NCI-H2196 (cell line): Measurements from ENCODE around the gene CDC25B.
"Not testable (repeated sequence)": the region's sequence is repeated elsewhere in the genome, so short reads cannot be mapped to it uniquely, and the experiment has no call there.

Experiments used
- DNase-seq: peaks from one replicate; lab custom pipeline; 2025; ENCODE audit not compliant: unreplicated experiment; lab: John Stamatoyannopoulos, UW

Gene CDC25B

DNA sequence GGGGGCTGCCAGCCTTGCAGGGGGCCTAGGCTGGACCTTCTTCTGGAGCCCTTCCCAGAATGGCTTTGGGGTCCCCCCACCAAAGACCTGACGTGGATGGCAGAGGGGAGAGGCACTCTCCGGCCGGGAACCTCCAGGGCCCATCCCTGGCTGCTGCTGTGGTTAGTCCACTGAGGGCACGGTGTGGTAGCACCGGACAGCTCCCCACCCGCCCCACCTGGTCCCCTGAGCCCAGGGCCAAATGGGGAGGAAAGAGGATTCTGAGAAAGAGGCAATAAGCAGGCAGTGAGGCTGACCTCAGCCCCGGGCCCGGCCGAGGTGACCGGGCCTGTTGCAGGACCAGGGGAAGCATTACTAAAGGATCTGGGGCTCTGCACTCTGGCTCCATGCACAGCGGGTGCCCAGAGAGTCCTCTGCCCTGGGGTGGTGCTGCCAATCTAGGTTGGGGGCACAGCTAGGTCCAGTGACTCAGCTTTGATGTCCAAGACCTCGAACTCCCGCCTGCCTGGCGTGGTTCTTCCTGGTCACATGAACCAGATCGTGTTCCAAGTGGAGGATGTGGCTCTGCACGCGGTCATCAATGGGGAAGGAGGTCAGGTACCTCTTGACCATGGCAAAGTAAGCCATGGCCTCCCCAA lies 11.8 kb upstream of the CDC25B start:
- no peak for DNase-seq

DNA sequence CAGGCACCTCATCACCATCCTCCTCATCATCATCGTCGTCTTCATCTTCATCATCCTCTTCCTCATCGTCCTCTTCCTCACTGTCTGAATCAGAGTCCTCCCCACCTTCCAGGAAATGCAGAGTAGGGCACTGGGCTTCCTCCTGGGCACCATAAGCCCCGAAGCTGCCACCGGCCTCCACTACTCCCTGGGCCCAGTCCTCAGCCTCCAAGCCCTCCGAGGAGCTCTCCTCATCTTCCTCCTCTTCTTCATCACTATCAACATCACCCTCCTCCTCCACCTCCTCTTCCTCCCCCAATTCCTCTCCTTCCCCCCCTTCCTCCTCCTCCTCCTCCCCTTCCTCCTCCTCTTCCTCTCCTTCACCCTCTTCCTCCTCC lies 11.3 kb upstream of the CDC25B start:
- no peak for DNase-seq

DNA sequence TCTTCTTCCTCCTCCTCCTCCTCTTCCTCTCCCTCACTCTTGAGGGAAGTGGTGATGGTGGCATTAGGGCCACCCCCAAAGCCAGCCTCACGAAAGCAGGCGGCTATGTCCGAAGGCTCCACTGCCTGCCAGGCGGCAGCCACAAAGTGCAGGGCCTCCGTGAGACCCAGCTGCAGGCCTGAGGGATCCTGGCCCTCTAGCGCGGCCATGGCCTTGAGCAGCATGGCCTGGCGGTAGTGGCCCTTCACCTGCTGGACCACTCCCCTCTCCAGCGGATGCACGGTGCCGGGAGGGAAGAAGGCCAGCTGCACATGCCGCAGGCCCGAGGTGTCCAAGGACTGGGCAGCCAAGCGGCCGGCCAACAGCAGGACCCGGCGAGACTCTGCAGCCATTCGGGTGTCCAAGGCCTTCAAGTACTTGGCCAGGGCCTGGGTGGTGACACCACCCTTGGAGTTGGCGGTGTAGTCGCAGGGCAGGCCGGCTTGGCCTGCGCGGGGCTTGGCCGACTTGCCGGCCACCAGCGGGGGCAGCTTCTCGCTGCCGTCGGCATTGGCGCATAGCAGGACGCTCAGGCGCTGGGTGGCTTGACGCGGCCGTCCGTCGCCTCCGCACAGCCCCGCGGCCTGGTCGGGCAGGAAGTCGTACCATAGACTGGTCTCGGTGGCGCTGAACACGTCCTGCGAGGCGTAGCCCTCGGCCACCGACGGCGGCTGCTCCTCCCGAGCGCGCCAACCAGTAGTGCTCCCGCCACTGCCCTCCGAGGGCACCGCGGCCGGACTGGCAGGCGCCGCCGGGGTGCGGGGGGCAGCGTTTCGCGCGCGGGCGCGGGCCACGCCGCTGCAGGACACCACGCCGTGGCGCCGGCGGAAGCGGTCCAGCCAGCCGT lies 10.6 kb upstream of the CDC25B start:
- DNase-seq, result no peak

DNA sequence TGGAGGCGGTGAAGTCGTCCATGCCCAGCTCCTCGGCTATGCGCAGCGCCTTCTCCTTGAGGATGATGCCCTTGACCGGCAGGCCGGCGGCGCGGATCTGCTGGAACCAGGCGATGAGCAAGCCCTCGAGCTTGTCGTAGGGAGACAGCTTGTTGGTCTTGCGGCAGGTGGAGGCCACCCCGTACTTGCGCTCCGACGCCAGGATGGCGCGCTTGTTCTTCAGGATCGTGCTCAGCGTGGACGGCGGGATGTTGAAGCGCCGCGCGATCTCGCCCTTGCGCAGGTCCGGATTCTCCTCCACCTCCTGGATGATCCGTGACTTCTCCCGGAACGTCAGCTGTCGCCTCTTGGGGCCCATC lies 10.0 kb upstream of the CDC25B start:
- DNase-seq, result peak; percentile 28

DNA sequence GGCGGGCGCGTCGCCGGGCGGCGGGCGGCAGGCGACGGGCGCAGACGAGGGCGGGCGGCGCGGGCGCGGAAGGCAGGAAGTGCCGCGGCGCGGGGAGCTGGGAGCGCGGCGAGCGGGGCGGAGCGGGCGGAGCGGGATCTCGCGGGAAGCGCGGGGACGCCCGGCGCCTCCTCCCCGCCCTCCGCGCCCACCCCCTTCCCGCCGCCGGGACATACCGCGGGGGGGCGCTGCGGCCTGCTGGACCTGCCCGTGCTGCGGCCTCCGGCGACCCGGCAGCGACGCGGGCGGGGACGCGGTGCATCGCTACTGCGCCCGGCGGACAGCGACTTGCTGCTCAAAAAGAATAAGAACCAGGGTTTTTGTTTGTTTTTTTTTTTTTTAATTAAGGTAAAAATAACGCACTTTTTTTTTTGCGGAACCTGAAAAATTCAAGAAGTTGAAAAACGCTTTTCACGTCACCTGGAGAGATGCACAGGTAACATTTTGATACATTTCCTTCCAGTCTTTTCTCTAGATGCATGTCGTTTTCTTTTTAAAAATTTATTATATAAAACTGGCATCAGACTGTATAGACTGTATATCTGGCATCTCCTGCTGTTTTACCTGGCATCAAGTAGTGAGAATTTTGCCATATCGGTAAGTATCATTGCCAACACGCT lies 9.3 kb upstream of the CDC25B start, which contains the start of gene CENPB:
Gene CENPB, minus strand, starts transcription at position 76 of the 659 bp plus-strand sequence. CDS start 257 bp downstream, outside the sequence.
- DNase-seq, result peak; percentile 93

DNA sequence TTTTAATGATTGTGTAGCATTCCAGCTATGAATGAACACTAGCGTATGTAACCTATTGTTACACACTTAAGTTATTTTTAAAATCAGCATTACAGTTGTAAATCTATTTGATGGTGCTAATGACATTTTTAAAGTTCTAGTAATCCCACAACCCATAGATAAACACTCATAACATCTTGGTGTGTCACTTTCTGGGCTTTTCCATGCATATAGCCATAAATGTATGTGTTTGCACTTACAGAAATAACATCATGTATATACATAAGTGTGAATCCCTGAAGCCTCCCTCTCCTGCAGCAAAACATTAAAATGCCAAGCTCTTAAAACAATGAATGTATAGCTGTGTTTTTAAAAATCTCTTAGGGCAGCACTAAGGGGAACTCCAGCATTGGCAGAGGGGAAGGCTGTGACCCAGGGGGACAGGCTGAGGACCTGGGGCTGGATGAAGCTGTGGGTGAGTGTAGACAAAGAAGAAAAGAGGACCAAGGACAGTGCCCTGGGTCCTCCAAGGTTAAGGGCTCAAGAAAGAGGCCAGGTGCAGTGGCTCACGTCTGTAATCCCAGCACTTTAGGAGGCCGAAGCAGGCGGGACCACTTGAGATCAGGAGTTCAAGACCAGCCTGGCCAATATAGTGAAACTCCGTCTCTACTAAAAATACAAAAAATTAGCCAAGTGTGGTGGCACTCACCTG lies 8.6 kb upstream of the CDC25B start:
- DNase-seq, result no peak

DNA sequence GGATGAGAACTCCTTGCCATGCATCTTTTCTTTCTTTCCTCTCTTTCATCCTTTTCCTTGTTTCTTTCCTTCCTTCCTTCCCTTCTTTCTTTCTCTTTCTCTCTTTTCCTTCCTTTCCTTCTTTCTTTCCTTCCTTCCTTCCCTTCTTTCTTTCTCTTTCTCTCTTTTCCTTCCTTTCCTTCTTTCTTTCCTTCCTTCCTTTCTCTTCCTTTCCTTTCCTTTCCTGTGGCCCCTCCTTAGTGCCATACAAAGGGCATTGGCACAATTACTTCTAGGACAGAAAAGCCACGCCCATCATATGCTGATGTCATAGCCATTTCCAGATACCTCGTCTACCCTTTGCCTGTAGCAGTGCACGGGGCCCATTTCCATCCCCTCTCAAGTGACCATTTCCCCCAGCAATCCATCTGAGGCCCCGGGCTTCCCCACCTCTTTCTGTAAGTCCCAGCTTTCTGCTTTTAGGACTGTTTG lies 7.4 kb upstream of the CDC25B start:
- DNase-seq, result no peak

DNA sequence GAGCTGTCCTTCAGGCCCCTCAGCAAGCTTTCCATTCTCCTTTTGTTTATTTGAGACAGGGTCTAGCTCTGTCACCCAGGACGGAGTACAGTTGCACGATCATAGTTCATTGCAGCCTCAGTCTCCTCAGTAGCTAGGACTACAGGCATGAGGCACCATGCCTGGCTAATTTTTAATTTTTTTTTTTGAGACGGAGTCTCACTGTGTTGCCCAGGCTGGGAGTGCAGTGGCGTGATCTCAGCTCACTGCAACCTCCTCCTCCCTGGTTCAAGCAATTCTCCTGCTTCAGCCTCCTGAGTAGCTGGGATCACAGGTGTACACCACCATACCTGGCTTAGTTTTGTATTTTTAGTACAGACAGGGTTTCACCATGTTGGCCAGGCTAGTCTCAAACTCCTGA lies 6.9 kb upstream of the CDC25B start:
- not testable (repeated sequence) for DNase-seq

DNA sequence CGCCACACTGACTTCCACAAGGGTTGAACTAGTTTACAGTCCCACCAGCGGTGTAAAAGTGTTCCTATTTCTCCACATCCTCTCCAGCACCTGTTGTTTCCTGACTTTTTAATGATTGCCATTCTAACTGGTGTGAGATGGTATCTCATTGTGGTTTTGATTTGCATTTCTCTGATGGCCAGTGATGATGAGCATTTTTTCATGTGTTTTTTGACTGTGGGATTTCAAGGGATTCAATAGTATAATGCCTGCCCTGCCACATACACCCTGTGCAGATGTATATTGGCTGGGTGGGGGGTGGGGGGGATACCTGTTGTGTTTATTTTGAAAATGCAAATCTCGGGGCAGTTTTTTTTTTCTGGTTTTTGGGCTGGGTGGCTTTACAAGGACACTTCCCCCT lies 1.9 kb upstream of the CDC25B start:
- DNase-seq, result not testable (repeated sequence)

DNA sequence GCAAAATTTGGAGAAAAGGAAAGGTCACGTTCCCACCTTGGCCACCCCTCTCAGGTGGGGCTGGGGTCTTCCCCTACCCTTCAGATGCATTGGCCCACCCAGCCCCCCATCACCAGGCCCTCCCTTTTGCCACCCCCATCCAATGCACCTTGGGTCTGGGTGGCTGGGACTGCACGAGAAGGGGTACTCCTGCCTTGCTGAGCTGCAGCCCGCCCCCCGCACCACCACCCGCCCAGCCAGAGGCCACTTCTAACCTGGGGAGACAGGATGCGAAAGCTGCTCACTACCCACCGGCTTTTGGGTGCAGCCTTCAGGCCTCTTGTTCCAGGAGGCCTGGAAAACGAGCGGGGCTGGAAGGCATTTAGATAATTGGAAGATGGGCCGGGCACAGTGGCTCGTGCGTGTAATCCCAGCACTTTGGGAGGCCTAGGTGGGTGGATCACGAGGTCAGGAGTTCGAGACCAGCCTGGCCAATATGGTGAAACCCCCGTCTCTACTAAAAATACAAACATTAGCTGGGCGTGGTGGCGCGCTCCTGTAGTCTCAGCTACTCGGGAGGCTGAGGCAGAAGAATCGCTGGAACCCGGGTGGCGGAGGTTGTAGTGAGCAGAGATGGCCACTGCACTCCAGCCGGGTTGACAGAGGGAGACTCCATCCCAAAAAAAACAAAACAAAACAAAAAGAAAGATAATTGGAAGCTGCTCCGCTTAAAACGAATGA lies 1.2 kb upstream of the CDC25B start:
- no peak for DNase-seq

DNA sequence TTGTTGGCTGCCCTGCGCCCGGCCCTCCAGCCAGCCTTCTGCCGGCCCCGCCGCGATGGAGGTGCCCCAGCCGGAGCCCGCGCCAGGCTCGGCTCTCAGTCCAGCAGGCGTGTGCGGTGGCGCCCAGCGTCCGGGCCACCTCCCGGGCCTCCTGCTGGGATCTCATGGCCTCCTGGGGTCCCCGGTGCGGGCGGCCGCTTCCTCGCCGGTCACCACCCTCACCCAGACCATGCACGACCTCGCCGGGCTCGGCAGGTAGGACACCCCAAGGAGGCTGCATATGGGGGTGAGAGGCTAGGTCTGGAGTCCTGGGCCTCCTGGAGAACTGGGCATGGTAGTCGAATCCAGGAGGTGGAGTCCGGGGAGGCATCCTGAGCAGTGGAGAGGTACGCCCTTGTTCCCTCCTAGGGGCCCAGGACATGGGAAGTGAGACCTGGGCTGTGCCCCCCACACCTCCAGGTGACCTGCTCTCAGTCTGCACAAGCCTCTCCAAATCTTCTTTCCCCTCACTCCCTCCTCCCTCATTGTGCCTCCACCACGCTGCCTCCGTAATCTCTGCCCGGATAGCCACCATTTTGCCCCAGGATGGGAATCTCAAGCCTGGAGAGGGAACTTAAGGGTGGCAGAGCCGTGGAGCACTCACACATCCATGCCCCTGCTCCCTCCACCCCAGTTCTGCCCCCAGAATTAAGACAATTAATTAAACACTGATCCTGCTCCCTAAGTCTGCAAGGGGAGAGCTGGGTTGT lies 541 bp downstream of the CDC25B start:
- no peak for DNase-seq

DNA sequence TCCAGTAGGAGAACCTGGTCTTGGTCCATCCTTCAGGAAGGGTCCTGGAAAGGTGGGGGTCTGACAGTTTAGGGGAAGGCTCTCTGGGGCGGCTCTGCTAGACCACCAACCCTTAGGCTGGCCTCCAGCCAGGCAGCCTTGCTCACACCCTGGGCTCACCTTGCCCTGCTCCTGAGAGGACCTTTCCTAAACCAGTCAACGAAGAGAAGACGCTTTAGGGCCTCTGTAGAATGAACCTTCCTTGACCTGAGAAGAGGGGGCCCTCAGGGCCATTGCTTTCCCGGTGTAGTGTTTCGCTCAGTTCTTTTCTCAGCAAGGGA lies 1.1 kb downstream of the CDC25B start:
- DNase-seq, result no peak

DNA sequence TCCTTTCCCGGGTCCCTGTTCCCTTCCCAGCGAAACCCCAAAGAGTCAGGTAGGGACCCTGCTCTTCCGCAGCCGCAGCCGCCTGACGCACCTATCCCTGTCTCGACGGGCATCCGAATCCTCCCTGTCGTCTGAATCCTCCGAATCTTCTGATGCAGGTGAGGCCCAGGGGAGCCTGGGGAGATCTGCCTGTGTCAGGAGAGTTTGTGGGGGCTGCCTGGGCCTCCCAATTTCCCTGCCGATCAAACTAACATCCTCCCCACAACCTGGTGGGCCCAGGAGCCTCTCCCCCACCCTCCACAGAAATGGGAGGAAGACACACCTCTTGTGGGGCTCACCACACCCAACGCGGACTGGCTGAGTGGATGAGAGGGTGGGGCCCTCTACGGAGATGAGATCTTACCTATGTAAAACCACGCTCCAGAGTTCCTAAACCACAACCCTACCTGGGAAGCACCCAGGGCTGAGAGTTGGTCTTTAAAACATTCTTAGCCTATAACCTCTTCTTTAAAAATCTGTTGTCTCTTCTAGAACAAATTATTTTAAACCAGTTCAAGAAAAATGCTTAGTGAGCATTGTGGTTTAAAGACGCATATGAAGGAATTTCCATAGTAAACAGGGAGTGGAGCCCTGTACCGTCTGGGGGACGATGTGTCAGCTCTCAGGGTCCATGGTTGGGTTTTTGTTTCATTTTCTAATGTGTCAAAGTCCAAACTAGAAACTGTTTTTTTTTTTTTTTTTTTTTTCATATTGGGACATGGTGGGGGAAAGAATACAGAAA lies 1.7 kb downstream of the CDC25B start:
- no peak for DNase-seq

DNA sequence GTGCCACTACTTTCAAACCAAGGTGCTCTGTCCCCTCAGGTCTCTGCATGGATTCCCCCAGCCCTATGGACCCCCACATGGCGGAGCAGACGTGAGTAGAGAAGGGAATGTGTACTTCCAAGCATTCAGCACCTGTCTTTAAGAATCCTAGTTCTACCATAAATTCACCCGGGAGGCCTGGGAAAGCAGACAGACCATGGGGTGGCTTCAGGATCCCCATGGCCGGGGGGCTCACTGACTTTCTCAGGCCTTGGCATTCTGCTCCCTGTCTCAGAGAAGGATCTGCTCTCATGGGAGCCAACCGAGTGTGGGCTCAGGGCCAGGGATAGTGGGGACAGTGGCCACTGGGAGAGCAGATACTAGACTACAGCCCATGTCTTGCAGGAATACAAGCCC lies 2.3 kb downstream of the CDC25B start:
- DNase-seq, result no peak

DNA sequence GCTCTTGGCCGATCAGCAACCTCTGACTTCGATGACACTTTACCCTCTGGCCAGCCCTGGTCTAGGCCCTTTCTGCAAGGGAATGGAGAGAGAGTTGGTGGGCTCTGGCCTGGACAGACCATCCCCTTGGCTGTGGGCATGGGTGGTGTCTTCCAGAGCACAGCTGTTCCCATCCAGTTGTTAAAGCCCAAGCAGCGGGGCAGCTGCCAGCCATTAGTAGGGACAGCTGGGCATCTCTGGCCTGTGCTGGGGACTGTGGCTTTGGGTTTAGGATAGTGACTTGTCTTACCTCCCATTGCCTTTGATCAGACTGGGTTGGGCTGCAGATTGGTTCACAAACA lies 2.8 kb downstream of the CDC25B start:
- no peak for DNase-seq

DNA sequence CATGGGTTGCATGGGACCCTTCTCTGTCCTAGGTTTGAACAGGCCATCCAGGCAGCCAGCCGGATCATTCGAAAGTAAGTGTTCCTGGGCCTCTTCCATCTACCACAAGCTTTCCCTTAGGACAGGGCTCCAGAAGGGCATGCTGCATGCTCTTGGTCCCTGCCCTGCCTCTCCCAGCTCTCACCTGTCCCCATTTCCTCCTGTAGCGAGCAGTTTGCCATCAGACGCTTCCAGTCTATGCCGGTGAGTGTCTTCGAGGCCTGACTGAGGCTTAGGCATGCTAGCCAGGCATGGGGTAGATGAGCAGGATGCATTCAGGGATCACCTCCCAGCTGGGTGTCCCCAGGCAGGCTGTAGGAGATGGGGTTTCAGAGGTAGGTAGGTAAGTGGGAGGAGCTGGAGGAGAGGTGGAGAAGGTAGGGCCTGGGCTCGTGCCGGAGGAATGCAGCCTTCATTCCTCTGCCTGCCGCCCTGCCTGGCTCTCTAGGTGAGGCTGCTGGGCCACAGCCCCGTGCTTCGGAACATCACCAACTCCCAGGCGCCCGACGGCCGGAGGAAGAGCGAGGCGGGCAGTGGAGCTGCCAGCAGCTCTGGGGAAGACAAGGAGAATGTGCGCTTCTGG lies 4.3 kb downstream of the CDC25B start:
- no peak for DNase-seq

DNA sequence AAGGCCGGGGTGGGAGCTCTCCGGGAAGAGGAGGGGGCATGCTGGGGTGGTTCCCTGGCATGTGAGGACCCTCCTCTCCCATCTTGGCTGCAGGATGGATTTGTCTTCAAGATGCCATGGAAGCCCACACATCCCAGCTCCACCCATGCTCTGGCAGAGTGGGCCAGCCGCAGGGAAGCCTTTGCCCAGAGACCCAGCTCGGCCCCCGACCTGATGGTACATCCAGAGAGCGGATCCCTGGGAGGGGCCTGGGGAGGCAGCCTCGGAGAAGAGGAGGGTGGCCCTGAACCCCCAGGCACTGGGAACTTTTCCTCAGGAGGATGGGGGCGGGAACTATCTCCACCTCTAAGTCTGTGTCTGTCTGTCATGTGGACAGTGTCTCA lies 4.8 kb downstream of the CDC25B start:
- no peak for DNase-seq

DNA sequence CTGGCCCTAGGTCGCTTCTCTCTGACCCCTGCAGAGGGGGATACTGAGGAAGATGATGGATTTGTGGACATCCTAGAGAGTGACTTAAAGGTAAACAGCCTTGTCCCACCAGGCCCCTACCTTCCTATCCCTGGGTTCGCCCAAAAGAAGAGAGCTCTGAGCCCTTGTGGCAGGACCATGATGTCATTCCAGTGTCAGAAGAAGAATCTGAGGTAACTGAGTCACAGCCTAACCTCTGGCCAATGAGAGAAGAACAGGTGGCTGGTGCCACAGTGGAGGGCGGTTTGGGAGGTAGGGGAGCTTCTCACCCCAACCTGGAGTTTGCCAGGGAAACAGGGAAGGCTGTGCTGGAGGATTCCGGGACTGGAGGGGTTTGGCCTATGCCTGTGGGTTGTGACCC lies 5.2 kb downstream of the CDC25B start:
- no peak for DNase-seq

DNA sequence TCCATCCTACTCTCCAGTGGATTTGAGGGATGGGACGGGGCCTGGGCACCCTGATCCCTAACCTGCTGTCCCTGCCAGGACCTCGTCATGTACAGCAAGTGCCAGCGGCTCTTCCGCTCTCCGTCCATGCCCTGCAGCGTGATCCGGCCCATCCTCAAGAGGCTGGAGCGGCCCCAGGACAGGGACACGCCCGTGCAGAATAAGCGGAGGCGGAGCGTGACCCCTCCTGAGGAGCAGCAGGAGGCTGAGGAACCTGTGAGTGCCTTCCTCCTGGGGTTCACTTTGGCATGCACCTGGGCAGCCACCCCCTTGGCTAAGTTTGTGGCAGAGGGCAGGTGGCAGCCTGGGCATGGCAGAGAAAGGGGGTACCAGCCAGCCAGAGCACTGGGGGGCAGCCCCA lies 5.7 kb downstream of the CDC25B start:
- no peak for DNase-seq
